Ramos (cell line): ENCODE results near the gene CCDC92.

Source experiments
- in situ Hi-C: fragments of 300-500 bp; cut with MboI; formaldehyde crosslinking; loops from one replicate; pipeline ENCODE4 v1.14.3; 2022; ENCODE audit warnings: low sequenced_read_pairs; ENCODE audit not compliant: unreplicated experiment

CCDC92 gene

DNA sequence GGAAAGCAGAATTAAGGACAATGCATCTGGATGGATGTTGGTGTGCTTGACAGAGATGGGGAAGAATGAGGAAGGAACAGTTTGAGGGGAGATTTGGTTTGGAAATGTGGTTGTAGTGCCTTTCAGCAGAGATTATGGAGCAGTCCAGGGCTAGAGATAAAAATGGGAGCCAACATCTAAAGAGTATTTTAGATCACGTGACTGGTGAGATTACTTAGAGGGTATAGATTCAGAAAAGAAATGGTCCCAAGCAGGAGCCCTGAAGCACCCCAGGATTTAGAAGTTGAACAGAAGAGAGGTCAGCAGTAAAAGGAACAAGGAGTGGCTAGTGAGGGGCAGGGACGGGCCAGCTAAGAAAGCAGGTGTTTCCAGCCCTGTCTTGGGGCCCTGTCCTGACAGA is 30.0 kb upstream of the CCDC92 start:
- in situ Hi-C loops, result no loop called here

DNA sequence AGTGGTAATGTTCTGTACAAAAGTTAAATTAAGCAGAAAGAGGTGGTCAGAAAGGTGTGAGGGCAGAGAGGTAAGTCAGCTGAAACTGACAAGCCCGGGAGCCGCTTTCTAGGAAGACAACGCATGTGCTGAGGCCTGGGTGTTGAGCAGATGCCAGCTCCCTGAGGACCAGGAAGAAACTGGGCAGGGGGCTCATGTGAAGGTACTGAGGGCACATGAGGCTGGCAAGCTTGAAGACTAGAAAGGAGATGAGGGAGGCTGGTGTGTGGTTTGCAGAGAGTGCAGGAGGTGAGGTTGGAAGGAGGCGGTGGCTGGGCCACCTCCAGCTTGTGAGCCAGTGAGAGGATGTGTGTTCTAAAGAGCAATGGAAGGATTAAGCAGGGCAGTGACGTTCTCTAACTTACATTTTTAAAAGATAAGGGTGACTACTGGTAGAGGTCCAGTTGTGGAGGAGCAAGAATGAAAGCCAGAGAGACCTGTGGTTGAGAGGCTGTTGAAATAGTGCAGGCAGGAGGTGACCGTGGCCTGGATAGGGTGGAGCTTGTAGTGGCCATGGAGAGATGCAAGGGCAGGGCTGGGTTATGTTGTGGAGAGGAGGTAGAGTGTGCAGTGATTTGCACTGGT is 29.5 kb upstream of the CCDC92 start:
- in situ Hi-C loops, result no loop called here

DNA sequence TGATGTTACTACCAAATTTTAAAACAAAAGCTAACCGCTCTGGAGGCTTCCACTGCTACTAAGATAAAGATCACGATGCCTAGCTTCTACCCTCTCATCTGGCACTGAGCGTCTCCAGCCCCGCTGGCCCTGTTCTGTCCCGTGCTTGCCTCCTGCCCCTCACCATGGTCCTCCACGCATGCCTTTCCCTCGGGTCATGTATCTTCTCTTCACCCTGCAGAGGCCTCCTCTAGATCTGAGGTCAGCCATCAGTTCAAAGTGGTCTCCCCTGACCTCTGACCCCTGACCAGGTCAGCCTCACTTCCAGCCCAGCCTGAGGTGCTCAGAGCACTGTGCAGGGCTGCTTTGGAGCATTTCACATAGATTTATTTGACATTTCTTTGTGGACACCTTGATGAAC is 28.7 kb upstream of the CCDC92 start:
- in situ Hi-C loops, result no loop called here

DNA sequence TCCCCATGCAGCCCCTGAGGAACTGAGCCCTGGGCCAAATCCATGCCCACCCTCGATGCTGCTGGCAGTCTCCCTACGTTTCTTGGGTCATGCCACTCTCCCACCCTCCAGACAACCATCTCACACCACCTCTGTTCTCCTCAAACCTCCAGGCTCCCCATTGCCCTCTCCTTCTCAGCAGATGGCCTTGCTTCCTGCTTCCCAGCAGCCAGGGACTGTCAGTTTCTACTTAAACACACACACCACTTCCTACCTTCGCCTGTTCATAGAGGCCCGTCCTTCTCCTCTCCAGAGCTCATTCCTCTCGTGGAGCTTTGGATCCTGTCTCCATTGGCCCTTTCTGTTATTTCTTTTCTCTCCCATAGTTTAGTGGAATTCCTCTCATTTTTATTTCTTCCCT is 27.5 kb upstream of the CCDC92 start:
- in situ Hi-C loops, result no loop called here

DNA sequence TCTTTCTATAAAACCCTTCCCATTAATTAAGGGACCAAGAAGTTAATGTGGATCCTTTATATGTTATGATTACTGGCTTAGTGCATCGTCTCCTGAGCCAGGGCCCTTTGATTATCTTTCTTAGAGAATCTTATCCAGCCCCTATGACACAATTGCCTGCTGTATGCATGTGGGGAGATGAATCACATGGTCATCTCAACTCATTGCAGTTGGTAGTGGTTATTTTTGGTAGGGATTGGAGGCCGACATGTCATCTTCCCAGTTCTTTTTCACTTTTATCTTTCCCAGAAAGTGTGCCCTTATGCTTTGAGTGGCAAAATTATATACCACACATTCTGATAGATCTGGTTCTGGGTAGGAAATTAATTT is 26.3 kb upstream of the CCDC92 start:
- in situ Hi-C loops, result no loop called here

DNA sequence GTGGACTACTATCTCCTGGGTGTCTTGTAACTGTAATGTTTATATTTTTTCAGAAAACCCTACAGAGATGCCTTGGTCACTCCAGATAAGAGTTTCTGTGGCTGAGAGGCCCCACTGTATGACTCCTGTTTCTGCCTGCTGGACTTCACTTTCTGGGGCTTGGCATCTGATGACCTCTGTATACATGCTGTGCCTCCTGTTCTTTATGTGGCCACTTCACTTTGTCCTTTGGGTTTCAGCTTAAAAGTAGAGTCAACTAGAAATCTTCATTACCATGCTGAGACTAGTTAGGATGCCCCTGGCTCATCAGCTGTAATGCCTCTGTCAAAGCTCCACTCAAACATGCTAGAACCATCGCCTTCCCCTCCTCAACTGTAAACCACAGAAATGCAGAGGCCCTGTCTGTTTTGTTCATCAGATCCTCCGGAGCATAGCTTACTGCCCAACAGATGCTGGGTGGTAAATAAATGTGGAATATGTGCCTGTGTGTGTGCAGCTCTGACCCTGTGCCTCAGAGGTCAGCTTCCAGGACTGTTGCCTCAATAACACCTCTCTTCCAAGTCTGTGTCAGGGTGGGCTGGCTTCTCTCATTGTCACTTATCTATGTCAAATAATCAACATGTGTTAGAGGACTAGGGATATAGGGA is 25.8 kb upstream of the CCDC92 start:
- in situ Hi-C loops, result no loop called here

DNA sequence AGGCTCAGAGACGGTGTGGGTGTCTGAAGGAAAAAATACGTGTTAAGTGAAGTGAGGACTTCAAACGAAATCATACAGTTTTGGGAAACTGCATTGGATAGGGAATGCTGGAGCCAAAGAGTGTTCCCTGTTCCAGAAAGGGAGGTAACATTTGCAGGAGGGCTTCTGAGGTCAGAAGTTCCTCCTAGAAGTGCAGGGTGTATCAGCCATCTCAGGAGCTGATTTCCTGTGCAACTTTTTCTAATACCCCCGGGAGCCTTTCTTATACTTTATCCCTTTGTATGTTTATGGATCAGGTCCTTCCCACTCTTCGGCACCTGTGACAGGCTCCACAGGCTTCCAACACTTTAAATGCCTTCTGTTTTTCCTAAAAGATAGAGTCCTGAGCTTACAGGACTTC is 25.3 kb upstream of the CCDC92 start:
- in situ Hi-C loops, result no loop called here

DNA sequence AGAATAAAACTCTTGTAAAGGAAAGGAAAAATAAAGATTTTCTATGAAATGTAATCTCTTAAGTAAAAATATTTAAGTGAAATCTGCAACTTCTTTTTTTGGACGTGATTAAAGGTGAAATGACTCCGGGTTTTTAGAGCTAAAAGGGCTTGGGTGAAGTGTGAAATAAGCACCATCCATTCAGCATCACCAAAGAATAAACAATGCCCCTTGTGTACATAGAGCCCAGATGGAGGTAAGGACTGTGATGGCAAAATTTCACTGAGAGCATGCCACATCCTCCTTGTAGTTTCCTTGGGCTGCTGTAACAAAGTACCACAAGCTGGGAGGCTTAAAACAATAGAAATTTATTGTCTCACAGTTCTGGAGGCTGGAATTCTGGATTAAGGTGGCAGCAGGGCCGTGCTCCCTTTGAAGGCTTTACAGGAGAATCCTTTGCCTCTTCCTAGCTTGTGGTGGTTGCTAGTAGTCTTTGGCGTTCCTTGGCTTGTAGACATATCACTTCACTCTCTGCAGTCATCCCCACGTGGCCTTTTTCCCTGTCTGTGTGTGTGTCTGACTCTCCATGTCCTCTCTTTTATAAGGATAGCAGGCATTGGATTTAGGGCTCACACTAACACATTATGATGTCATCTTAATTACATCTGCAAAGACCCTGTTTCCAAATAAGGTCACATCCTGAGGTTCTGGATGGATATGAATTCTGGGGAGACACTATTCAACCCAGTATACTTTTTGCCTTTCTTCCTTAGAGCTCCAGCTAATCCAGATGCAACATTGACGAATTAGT is 24.6 kb upstream of the CCDC92 start:
- in situ Hi-C loops, result no loop called here

DNA sequence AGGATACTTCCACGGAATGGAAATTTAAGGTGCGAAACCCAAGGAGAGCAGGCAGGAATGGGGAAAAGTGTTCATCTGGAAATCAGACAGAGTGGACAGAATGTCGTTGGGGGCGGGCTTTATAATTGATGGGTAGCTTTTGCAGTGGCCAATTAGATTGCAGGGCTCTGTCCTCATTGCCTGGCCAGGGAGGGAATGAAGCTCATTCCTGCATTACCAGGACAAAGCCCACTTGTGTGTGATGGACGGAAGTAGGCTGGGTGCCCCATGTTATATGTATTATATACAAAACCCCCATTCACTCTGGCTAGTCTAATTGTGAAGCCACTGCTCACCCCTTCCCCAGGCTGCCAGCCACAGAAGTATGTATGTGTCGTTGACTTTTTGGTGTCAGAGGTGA is 23.9 kb upstream of the CCDC92 start:
- in situ Hi-C loops, result no loop called here

DNA sequence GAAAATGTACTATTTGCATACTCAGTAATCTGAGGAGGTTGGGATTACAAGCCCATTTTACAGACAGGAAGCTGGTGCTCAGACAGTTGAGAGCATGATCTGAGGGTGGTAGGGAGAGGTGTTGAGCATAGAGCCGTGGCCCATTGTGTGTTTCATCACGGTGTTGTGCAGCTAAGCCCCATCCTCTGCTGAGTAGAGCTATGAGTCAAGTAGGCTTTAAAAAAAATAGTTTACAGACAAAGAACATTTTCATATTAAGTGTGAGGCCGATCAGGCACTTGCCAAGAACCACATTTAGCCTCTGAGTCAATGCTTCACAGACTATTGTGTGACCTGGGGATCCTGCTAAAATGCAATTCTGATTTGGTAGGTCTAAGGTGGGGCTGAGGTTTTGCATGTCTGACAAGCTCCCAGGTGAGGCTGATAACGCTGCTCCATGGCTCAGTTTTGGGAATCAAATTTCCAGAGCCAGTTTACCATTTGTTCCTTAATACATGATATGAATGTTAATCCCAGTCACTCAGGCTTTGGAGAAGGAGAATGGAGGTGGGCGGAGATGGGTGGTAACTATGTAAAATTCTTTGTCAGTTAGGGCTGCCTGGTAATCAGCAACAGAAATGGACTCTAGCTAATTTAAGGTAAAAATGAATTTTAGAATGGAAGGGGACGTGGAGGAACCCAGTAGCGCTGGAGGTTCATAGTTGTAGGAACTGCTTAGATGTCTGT is 22.6 kb upstream of the CCDC92 start:
- in situ Hi-C loops, result no loop called here

DNA sequence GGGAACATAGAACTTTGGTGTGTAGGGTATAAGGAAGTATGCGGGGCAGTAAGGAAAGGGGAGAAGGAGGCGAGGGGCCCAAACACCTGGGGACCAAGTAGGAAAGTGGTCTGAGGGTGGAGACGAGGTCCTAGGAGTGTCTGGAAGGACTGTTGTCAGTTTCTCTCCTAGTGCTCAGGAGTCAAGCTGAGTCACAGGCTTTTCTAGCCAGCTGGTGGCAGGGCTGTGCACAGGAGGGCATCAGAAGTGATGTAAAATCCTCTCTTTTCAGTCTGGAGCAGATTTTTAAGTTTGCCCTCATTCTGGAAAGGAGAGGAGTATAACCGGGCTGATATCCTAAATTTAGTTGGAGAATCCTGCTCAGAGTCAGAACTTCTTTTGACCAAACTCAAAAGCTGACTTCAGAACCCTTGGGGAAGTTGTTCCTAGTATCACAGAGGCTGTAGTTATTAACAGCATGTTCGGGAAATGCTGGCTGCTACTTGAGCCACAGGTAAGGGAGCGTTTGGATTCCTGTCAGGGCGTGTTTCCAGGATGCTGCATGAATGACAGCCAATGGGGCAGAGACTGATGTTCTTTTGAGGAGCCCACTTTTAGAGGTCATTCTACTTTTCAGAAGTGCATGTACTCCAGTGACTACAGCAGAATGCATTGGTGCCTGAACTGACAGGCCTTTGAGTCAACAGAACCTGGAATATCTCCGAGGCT is 19.6 kb upstream of the CCDC92 start:
- in situ Hi-C loops, result no loop called here

DNA sequence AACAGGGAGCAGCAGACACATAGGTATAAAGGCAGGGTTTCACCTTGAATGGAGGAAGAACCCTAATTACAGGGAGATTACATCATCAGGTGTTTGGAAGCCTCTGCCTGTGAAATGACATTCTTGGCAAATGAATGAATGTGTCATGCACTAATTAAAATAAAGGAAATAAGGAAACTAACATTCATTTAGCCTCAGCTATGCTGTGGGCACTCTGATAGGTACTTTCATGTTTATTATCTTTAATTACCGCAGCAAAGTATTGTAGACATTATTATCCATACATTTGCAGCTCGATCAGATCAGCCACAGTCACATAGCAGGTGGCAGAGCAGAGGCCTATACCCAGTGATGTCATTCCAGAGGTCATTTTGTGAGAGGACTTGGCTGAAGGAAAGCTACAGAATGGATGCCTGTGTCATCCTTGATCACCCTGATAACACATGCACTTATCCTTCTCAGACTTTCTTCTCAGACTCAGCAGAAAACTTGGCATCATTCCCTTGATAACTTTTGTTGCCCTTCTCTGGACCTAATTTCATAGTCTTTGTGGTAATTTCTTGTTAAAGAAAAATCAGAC is 18.8 kb upstream of the CCDC92 start:
- in situ Hi-C loops, result no loop called here

DNA sequence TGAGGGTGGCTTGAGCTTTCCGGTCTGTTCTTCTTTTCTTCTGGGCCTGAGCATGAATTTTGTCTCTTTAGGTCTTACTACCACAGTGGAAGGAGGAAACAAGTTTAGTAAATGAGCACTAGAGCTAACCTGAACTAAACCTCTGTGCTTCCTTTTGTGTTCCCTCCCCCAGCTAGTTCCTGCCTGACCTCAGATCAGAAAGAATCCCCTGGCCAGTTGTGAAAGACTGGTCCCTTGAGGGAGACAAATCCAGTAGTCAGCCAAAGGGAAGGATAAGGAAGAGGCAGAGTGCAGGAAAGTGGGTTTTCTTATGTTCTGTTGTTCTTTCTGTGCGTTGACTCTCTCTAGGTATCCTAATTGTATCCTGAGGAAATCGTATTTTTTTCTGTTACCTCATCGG is 17.9 kb upstream of the CCDC92 start:
- in situ Hi-C loops, result no loop called here

DNA sequence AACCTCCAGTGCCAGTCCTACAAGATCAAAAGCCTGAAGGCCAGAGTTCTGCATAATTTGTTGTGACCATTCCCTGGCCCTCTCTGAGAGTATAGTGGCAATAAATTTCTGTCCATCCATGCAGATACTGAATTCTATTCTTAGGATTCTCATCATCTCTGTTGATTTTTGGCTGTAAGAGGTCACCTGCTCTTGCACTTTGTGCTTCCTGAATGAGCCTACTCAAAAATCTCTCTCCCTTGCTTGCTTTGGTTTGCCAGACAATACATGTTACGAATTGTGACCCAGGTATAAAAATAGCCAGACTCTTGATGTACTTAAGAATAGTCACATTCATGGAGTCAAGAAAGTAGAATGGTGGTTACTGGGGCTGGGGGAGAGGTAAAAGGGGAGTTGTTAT is 17.1 kb upstream of the CCDC92 start:
- in situ Hi-C loops, result no loop called here

DNA sequence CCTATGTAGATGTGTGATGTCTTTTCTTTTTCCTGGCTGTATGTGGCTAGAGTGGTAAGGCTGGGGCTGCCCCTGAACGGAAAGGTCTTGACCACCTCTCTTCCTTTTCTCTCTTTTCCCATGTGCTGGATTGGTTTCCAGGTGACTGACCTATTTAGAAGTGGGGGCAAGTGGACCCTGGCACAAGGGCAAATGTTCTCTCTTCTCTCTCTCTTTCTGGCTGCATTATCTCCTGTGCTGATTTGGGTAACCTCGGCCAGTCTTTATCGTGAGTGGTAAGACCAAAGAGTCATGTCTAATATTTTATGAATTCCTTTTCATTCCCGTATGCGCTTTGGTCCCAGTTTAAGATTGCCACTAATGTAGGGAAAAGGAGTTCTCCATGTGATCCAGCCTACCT is 16.5 kb upstream of the CCDC92 start:
- in situ Hi-C loops, result no loop called here

DNA sequence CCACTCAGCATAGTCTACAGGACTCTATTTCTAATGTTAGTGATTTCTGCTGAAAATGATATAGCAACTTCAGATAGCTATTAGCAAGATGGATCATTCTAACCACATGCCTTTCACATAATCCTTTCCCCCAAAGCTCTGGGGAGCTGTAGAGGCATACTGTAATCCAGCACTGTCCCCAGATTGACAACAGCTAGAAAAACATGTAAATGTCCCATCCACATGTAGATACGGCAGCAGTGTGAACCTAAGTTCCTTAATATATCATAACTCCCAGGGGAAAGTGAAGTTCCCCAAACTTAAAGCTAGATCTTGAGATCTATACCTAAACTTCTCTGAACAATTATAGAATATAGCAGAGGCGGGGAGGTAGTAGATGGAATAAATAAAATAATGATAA is 14.4 kb upstream of the CCDC92 start:
- in situ Hi-C loops, result no loop called here

DNA sequence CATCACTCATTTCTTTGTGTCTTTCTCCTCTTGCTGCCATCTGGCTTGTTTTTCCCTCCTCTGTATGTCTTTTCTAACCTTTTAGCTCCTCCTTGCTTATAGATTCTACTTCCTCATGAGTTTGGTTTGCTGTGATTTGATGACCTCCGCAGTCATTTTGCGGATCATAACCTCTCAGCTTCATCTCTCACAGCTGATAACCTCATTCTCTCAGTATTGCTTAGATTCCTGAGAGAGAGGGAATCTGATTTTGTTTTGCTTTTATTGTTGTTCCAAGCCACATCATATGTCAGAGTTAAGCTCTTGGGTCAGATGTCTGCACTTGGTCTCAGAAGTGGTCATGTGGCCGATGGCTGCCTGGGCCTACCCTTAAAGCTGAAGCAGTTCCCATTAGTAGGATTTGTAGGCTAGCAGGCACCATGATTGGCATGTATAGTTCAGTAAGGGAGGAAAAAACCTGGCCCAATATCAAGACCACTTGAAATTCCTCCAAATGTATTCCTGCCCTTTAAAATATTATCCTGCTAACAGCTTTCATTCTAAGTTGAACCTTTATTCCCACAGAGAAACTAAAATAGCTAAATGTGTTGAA is 13.8 kb upstream of the CCDC92 start:
- in situ Hi-C loops, result no loop called here

DNA sequence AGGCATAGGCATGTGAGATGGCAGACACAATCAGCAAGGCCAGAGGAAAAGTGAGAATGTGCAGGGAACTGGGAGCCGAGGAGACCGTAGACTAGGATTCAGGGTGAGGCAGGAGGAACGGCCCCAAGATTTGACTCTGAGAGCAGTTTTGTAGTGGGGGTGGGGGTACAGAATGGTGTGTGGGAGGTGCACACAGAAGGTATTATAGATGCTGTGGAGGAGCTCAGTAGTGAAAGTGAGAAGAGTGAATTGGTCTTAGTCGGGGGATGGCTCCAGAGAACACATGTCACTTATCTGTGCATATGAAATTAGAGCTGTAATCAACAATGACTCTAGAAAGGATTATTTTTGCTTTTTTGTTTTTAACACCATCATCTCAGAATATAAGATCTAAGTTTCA is 12.3 kb upstream of the CCDC92 start:
- in situ Hi-C loops, result no loop called here

DNA sequence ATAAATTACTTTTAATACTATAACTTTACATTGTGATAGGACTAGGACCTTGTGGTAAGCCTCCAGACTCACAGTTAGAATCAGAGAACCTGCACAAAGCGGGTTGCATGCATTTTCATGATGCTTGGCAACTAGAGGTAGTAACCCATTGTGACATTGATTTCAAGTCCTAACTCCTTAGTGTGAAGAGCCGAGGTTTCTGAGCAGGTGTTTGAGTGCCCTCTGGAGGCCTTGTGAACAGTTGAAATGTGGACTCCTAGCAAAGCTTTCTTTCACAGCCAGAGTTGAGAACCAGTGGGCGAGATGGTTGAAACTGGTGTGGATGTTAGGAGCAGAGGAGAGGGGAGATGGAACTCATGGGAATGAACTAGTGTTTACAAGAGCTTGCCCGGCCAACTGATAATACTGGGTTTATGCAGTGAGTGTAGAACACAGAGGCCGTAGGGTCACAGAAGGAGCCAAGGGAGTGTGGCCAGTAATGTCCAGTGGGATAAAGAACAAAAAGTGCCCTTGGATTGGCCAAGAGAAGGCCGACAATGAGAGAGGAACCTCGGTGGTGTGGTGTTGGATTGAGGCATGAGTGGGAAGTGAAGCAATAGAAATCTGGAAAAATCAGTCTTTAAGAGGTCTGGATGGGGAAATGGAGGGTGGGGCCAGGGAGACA is 11.3 kb upstream of the CCDC92 start:
- in situ Hi-C loops, result no loop called here
